Parathyroid adenoma (tissue), 2 donors: ENCODE data around the gene NPHS1.

Source experiments
- H2AFZ ChIP-seq: fragments of 300-600 bp; sonication (generic); one replicate; pipeline ENCODE4 v1.7.0; 2017; ENCODE audit warnings: antibody characterized with exemption, mild to moderate bottlenecking
- H3K27ac ChIP-seq: fragments of 300-600 bp; sonication (generic); one replicate; pipeline ENCODE4 v1.7.0; 2017
- H3K27me3 ChIP-seq: fragments of 300-600 bp; sonication (generic); one replicate; pipeline ENCODE4 v1.7.0; 2017; ENCODE audit warnings: low read length; ENCODE audit not compliant: control insufficient read depth, insufficient read depth
- H3K36me3 ChIP-seq: fragments of 300-600 bp; sonication (generic); one replicate; pipeline ENCODE4 v1.7.0; 2017; ENCODE audit warnings: low read length; ENCODE audit not compliant: control insufficient read depth, insufficient read depth
- H3K4me1 ChIP-seq: fragments of 300-600 bp; sonication (generic); one replicate; pipeline ENCODE4 v1.7.0; 2017; ENCODE audit warnings: control low read depth
- H3K4me2 ChIP-seq: fragments of 300-600 bp; sonication (generic); one replicate; pipeline ENCODE4 v1.7.0; 2017; ENCODE audit warnings: low read length
- H3K4me3 ChIP-seq: fragments of 300-600 bp; sonication (generic); one replicate; pipeline ENCODE4 v1.7.0; 2017; ENCODE audit warnings: low read depth, low read length
- H3K79me2 ChIP-seq: fragments of 300-600 bp; sonication (generic); one replicate; pipeline ENCODE4 v1.7.0; 2017; ENCODE audit warnings: control low read depth
- H3K9ac ChIP-seq: fragments of 300-600 bp; sonication (generic); one replicate; pipeline ENCODE4 v1.7.0; 2017; ENCODE audit warnings: mild to moderate bottlenecking
- H3K9me3 ChIP-seq: fragments of 300-600 bp; sonication (generic); one replicate; pipeline ENCODE4 v1.7.0; 2017; ENCODE audit warnings: low read length; ENCODE audit not compliant: control insufficient read depth
- TF ChIP-seq, protein P1 (sequence below): fragments of 300-600 bp; sonication (generic); IDR thresholded peaks from one replicate; pipeline ENCODE4 v1.7.0; 2017; ENCODE audit warnings: antibody characterized with exemption, mild to moderate bottlenecking
- donor health status: primary hyperparathyroidism.

NPHS1 gene

DNA sequence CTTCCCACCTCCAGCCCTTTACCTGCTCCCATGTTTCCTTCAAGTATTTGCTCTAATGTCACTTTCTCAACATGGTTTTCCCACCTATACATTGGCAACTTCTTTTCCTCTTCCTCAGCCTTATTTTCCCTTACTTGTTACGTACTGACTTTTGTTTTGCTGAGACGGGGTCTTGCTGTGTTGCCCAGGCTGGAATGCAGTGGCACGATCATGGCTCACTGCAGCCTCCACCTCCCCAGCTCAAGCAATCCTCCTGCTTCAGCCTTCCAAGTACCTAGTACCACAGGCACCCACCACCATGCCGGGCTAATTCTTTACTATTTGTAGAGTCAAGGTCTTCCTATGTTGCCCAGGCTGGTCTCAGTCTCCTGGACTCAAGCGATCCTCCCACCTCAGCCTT lies 44.7 kb downstream of the NPHS1 start:
- TF ChIP-seq, protein P1, sequence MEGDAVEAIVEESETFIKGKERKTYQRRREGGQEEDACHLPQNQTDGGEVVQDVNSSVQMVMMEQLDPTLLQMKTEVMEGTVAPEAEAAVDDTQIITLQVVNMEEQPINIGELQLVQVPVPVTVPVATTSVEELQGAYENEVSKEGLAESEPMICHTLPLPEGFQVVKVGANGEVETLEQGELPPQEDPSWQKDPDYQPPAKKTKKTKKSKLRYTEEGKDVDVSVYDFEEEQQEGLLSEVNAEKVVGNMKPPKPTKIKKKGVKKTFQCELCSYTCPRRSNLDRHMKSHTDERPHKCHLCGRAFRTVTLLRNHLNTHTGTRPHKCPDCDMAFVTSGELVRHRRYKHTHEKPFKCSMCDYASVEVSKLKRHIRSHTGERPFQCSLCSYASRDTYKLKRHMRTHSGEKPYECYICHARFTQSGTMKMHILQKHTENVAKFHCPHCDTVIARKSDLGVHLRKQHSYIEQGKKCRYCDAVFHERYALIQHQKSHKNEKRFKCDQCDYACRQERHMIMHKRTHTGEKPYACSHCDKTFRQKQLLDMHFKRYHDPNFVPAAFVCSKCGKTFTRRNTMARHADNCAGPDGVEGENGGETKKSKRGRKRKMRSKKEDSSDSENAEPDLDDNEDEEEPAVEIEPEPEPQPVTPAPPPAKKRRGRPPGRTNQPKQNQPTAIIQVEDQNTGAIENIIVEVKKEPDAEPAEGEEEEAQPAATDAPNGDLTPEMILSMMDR: no peak
- Histone ChIP-seq H3K9ac (no peak overlapping the region), H3K4me3 (no peak overlapping the region), H3K36me3 (no peaks in the 10 kb centered on the region), H3K9me3 (no peaks in the 10 kb centered on the region), H3K4me2 (no peak overlapping the region), H3K79me2 (no peaks in the 10 kb centered on the region), H2AFZ (no peak overlapping the region), H3K4me1 (no peaks in the 10 kb centered on the region), H3K27ac (no peak overlapping the region), H3K27me3 (no peaks in the 10 kb centered on the region)

DNA sequence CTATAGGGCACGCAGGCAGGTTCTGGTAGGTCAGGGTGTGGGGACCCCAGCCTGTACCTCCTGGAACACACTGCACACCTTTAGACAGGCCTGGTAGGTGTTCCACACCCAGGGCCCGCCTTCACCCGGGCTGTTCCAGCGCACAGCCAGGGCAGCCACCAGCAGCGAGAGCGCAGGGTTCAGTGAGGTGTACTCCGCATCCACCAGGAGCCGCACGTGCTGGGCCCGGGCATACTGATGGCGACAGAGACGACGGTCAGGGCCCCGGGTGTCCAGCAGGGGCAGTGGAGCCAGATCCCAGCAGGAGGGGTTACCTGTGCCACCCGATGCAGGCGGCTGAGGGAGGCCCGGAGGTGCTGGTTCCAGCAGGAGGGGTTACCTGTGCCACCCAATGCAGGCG lies 45.7 kb downstream of the NPHS1 start:
- TF ChIP-seq, protein P1: no peak
- no peak overlapping the region for H2AFZ ChIP-seq
- no peaks in the 10 kb centered on the region for H3K9me3 ChIP-seq
- no peaks in the 10 kb centered on the region for H3K79me2 ChIP-seq
- H3K27ac ChIP-seq: no peak overlapping the region
- no peak overlapping the region for H3K4me3 ChIP-seq
- H3K4me2 ChIP-seq: no peak overlapping the region
- H3K4me1 ChIP-seq: no peaks in the 10 kb centered on the region
- H3K36me3 ChIP-seq: no peaks in the 10 kb centered on the region
- no peaks in the 10 kb centered on the region for H3K27me3 ChIP-seq
- H3K9ac ChIP-seq: no peak overlapping the region

DNA sequence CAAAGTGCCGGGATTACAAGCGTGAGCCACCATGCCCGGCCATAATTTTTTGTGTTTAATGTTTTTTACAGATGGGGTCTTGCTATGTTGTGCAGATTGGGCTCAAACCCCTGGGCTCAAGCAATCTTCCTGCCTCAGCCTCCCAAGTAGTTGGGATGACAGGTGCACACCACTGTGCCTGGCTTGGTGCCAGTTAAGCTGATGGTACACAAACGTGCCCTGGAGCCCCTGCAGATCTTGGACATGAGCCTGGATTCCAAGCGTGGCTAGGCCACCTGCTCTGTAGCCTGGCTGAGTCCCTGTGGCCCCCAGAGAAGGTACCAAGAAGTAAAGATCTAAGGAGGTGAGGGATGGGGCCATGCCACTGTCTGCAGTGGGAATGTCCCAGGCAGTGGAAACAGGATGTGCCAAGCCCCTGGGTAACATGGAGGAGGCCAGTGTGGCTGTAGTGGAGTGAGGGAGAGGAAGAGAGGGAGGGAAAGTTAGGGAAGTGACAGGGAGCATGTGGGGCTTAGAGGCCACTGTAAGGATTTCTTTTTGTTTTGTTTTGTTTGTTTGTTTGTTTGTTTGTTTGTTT lies 46.7 kb downstream of the NPHS1 start:
- Histone ChIP-seq H3K79me2 (no peaks in the 10 kb centered on the region), H3K9me3 (no peaks in the 10 kb centered on the region), H3K4me1 (no peaks in the 10 kb centered on the region), H3K4me2 (no peak overlapping the region), H2AFZ (no peak overlapping the region), H3K36me3 (no peaks in the 10 kb centered on the region), H3K9ac (no peak overlapping the region), H3K27me3 (no peaks in the 10 kb centered on the region), H3K27ac (no peak overlapping the region), H3K4me3 (no peak overlapping the region)
- TF ChIP-seq, protein P1: no peak

DNA sequence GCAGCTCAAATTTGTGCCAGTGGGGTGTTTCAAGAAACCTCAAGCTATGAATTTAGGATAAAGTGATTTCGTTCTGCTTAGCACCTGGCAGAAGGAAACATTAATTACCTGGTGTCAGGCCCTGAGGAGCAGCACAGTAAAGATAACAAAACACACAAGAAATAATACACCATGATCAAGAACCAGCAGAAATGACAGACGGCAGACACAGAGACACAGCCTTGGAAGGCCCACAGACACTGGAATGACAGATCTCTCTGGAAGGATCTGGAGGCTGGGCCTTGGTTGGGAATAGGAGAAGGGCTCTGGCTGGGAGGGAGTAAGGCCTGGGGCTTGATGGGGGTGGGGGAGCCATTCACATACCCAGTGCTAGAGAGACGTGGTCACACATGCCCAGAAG lies 50.5 kb downstream of the NPHS1 start:
- Histone ChIP-seq H2AFZ (no peak overlapping the region), H3K27me3 (no peaks in the 10 kb centered on the region), H3K9ac (no peak overlapping the region), H3K4me1 (no peaks in the 10 kb centered on the region), H3K36me3 (no peaks in the 10 kb centered on the region), H3K9me3 (no peaks in the 10 kb centered on the region), H3K4me3 (no peak overlapping the region), H3K79me2 (no peaks in the 10 kb centered on the region), H3K4me2 (no peak overlapping the region), H3K27ac (no peak overlapping the region)
- TF ChIP-seq, protein P1: no peak

DNA sequence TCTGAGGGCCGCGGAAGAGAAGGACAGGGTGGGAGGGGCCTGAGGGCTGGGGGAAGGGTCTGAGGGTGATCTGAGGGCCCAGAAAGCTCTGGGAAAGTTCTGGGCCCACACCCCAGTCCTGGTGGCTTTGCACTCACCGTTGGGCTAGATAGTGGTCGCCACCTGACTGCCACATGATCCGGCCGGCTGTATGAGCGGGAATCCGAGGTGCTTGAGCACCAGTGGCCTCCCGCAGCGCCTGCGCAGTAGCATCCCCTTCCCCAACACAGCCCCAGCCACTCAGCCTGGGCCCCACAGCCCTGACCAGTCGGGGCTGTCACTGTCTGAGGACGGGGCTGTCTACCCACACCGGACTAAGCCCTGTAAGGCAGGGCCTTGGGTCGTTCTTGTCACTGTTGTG lies 54.6 kb downstream of the NPHS1 start:
- Histone ChIP-seq H3K27me3 (no peaks in the 10 kb centered on the region), H3K9me3 (no peaks in the 10 kb centered on the region), H3K36me3 (no peaks in the 10 kb centered on the region), H3K4me1 (no peaks in the 10 kb centered on the region), H2AFZ (peak overlapping the region; percentile 53), H3K27ac (no peak overlapping the region), H3K79me2 (no peaks in the 10 kb centered on the region), H3K4me2 (no peak overlapping the region), H3K4me3 (no peak overlapping the region), H3K9ac (no peak overlapping the region)
- TF ChIP-seq, protein P1: no peak
